GM10248 (cell line): Measurements from ENCODE around the gene TNNI3.

Experiments
- CTCF ChIA-PET: fragments of 300-600 bp; sonication (Branson Sonifier 250); formaldehyde crosslinking; extraction: SDS; loops from one replicate; lab custom pipeline; 2021; ENCODE audit warnings: antibody characterized with exemption; lab: Yijun Ruan, JAX
- POLR2A ChIA-PET: fragments of 350-650 bp; sonication (Branson Sonifier 250); formaldehyde crosslinking; extraction: SDS; loops from one replicate; lab custom pipeline; 2020; ENCODE audit warnings: antibody characterized with exemption; lab: Yijun Ruan, JAX
- DNase-seq: peaks from one replicate; pipeline ENCODE4 v3.0.0; 2012; ENCODE audit errors: extremely low spot score
- TF ChIP-seq, protein P1 (sequence below): IDR thresholded peaks from 2 replicates; pipeline ENCODE4 v1.5.1; 2012; ENCODE audit warnings: mild to moderate bottlenecking, low read depth; ENCODE audit errors: extremely low read depth, missing control alignments, control extremely low read depth

TNNI3 gene

GRCh38 chr19:55165952-55166529, 8.5 kb upstream of the TNNI3 start:
- DNase-seq = no peak
- ChIA-PET CTCF (interaction anchor here (1.0 to 1.4 kb wide), 5 partner anchors 8 to 302 kb away, joined by 3 to 4 read pairs (median 3); partner anchors contain the start of gene TNNI3), POLR2A (interaction anchor here (0.5 kb wide), 1 partner anchor 10 kb away, joined by 4 read pairs; no protein-coding TSS in a partner anchor)
- TF ChIP-seq, protein P1, sequence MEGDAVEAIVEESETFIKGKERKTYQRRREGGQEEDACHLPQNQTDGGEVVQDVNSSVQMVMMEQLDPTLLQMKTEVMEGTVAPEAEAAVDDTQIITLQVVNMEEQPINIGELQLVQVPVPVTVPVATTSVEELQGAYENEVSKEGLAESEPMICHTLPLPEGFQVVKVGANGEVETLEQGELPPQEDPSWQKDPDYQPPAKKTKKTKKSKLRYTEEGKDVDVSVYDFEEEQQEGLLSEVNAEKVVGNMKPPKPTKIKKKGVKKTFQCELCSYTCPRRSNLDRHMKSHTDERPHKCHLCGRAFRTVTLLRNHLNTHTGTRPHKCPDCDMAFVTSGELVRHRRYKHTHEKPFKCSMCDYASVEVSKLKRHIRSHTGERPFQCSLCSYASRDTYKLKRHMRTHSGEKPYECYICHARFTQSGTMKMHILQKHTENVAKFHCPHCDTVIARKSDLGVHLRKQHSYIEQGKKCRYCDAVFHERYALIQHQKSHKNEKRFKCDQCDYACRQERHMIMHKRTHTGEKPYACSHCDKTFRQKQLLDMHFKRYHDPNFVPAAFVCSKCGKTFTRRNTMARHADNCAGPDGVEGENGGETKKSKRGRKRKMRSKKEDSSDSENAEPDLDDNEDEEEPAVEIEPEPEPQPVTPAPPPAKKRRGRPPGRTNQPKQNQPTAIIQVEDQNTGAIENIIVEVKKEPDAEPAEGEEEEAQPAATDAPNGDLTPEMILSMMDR = peak; percentile 30

DNA sequence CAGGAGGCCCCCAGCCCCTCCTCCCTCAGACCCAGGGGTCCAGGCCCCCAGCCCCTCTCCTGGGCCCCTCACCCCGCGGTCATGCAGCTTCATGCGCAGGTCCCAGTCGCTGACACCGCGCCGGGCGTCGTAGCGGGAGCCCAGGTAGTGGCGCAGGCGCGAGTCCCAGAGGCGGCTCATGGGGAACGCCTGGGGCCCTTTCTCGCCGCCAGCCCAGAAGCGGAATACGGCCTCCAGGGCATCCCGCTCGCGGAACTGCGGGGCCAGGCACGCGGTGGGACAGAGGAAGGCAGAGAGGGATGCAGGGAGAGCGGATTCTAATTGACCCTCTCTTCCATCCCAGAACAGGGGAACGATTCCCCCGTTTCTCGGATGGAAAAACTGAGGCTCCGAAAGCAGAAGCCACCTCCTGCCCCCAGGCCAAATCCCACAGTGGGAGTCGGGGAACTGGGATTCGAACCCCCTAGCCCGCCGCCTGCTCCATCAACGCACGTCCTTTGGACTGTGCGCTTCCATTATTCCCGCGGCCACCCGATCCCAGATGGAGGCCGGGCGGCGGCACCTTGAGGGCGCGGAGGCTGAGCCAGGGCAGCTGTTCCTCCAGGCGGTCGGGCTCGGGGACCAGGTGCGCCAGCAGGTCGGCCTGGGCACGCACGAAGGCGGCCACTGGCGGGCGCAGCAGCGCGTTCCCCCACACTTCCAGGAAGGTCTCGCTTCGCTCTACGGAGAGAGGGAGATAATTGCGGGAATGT, 4.2 kb upstream of the TNNI3 start:
- CTCF ChIA-PET = interaction anchor here (1.9 to 2.7 kb wide), 4 partner anchors 13 to 58 kb away, joined by 4 to 18 read pairs (median 14); no protein-coding TSS in a partner anchor
- TF ChIP-seq, protein P1 = no peak
- POLR2A ChIA-PET = no interaction called here
- no peak for DNase-seq

DNA sequence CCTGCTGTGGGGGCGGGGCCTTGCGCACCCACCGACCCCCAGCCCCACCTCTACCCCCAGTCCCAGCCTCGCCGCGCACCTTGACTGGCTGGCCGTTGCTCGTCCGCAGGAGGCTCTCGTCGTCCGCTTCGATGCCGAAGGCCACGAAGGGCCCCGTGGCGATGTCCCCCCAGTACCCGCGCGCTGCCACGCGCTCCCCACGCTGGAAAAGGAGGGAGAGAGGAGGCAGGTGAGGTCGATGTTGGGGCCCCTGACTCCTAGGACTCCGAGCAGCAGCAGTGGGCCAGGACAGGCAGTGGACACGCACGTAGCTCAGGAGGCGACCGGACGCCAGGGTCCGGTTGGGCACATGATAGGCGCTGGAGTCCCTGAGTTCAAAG, 3.4 kb upstream of the TNNI3 start:
- DNase-seq = no peak
- ChIA-PET CTCF (interaction anchor here (0.6 to 2.7 kb wide), 20 partner anchors 10 to 682 kb away, joined by 3 to 18 read pairs (median 4); partner anchors contain the start of gene ISOC2), POLR2A (no interaction called here)
- TF ChIP-seq, protein P1 = no peak

GRCh38 chr19:55160128-55160985, 2.8 kb upstream of the TNNI3 start:
- TF ChIP-seq, protein P1 = peak; percentile 94
- POLR2A ChIA-PET = interaction anchor here (0.6 kb wide), 1 partner anchor 229 kb away, joined by 3 read pairs; no protein-coding TSS in a partner anchor
- peak; percentile 97 for DNase-seq
- CTCF ChIA-PET = interaction anchor here (0.6 to 2.7 kb wide), 30 partner anchors 8 to 682 kb away, joined by 3 to 18 read pairs (median 4); partner anchors contain the start of gene ISOC2

GRCh38 chr19:55158848-55159749, 1.6 kb upstream of the TNNI3 start:
- DNase-seq = no peak
- ChIA-PET POLR2A (no interaction called here), CTCF (interaction anchor here (0.9 to 2.7 kb wide), 19 partner anchors 8 to 345 kb away, joined by 3 to 18 read pairs (median 5); no protein-coding TSS in a partner anchor)
- TF ChIP-seq, protein P1 = no peak
